Measurements from ENCODE around the gene ZBTB32.

GRCh38 chr19:35715355-35715809, 11.0 kb downstream of the ZBTB32 start:
- TF ChIP-seq, protein P1, sequence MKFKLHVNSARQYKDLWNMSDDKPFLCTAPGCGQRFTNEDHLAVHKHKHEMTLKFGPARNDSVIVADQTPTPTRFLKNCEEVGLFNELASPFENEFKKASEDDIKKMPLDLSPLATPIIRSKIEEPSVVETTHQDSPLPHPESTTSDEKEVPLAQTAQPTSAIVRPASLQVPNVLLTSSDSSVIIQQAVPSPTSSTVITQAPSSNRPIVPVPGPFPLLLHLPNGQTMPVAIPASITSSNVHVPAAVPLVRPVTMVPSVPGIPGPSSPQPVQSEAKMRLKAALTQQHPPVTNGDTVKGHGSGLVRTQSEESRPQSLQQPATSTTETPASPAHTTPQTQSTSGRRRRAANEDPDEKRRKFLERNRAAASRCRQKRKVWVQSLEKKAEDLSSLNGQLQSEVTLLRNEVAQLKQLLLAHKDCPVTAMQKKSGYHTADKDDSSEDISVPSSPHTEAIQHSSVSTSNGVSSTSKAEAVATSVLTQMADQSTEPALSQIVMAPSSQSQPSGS (tag by site-specific recombination; IDR thresholded peaks at IDR 0.05; ENCODE audit: low read depth) = no peak
- TF ChIP-seq ZNF792 (tag by site-specific recombination; IDR thresholded peaks at IDR 0.05) (no peak), SETDB1 (IDR thresholded peaks at IDR 0.05; ENCODE audit: insufficient read length, low read length) (no peak), CTCF (tag by site-specific recombination; IDR thresholded peaks at IDR 0.05) (no peak), ZNF169 (tag by site-specific recombination; IDR thresholded peaks at IDR 0.05) (no peak), ZNF785 (tag by site-specific recombination; IDR thresholded peaks at IDR 0.05) (no peak), ZNF394 (tag by site-specific recombination; IDR thresholded peaks at IDR 0.05; ENCODE audit: borderline replicate concordance) (no peak)

Measured in HEK293 (cell line).